NCI-H226 (cell line): ENCODE results near the gene CNPY1.
"Not testable (repeated sequence)": the region's sequence is repeated elsewhere in the genome, so short reads cannot be mapped to it uniquely, and the experiment has no call there.

Experiments
- DNase-seq: peaks from one replicate; pipeline ENCODE4 v3.0.0-alpha.2; 2015

The CNPY1 gene

DNA sequence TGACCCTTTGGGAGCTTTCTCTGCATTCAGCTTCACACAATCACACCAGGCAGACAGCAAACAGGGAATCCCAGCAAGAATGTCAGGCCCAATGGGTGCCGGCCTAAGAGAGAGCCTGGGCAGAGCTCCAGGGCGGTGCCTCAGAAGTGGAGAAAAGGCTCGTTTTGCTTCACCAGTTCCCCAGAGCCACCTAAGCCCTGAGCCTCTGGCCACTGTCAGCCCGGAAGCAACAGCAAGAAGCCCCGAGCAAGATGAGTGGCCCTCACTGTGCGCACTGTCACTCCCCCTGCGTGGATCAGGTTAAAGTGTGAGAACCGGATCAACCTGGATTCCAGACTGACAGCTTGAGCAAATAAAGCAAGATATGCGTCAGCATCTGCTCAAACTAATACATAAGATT, 14.7 kb downstream of the CNPY1 start:
- DNase-seq: no peak

DNA sequence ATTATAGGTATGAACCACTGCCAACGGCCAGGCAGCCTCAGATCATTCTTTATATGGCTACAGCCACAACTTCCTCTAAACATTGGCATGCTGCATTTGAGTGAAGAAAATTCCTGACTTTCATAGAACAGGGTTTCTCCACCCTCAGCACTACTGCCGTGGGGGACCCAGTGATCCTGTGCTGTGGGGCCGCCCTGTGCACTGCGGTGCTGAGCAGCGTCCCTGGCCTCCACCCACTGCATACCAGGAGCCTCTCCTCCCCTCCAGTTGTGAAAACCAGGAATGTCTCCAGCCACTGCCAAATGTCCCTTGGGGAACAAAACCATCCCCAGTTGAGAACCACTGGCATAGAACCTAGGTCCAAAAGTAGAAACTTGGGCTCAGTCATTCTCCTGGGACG, 15.8 kb downstream of the CNPY1 start:
- no peak for DNase-seq

DNA sequence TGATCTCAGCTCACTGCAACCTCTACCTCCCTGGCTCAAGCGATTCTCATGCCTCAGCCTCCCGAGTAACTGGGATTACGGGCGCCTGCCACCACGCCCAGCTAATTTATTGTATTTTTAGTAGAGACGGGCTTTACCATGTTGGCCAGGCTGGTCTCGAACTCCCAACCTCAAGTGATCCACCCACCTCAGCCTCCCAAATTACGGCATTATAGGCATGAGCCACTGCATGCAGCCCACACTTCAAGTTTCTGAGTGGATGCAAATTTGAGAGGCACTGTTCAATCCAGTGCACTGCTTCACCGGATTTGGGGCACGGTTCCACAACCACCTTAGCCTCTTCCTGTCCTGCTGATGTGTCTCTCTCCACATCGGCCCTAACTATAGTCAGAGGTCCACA, 16.5 kb downstream of the CNPY1 start:
- DNase-seq: no peak

- no peak for DNase-seq
Measured at GRCh38 chr7:155529346-155529745, 17.0 kb downstream of the CNPY1 start.

GRCh38 chr7:155527664-155528063, 18.7 kb downstream of the CNPY1 start:
- DNase-seq: no peak

- no peak for DNase-seq
Measured at GRCh38 chr7:155526225-155526624, 20.1 kb downstream of the CNPY1 start.

- DNase-seq: no peak
Measured at GRCh38 chr7:155524018-155524556, 22.3 kb downstream of the CNPY1 start.

DNA sequence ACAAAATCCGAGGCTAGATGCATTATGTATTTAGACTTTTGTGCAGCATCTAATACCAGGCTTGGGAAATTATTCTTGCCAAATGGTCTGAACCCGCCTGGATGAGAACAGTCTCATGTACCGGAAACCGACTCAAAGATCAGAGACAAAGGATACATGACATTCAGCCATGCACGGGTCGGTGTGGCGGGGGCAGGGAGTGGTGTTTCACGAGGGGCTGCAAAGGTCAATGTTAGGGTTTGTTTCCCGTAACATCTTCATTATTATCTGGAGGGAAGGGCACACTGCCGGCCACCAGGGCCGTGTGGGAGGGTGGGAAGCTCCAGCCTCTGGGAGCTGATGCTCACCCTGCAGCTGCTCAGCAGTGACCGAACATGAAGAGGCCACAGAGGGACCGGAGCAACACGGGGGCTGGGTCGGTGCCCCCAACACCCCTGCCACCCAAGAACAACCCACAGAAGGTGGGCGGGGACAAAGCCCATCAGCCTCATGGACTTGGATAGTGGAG, 23.1 kb downstream of the CNPY1 start:
- no peak for DNase-seq

DNA sequence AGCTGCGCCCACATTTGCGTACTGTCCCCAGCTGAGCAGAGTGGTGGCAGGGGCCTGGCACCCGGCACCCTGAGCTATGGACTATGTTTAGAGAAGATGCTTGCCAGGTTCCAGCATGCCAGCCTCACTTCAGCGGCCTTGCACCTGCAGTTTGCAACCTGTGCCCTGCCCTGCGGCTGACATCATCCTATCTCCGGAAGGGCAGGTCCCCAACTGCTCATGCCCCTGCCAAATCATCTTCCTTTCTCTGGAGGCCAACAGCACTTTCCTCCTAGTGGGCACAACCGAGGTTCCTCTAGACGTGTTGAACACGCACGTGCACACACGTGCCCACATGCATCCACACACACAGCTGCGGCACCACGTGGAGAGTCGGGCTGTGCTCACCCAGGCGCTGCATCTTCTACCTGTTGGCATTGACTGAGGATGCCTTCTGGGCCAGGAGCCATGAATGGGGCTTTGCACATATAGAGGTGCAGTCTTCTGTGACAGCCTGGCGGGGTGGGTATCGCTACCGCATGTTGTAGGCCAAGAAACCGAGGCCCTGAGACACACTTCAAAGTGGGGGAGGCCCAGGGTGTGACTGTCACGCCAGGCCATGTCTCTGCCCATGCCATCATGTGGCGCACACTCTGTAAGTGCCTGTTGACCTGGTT, 24.5 kb downstream of the CNPY1 start:
- no peak for DNase-seq

DNA sequence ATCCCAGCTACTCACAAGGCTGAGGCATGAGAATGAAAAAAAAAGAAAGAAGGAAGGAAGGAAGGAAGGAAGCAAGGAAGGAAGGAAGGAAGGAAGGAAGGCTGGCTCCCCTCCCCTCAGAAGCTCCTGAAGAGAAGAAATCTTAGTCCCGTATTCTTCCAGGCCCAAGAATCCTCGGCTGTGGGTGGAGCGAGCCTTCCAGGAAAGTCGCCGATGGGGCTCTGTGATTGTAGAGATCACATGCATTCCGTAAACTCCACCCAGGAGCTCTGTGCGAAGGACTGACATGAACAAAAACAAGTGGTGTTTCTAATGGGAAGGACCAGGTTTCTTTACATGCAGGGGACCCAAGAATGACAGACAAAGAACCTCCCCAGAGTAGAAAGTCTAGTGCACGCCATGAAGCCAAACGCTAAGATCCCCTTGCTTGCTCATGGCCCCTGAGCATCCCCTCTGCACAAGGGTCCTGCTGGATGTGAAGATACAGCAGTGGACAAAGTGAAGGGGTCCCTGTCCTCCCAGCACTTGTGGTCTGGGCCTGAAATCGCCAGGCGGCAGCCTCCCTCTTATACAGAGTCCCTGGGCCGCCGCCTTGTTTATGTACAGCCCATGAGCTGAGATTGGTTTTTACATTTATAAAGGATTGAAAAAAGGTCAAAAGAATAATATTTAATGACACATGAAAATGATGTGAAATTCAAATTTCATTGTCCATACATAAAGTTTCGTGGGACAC, 25.2 kb downstream of the CNPY1 start:
- no peak for DNase-seq

DNA sequence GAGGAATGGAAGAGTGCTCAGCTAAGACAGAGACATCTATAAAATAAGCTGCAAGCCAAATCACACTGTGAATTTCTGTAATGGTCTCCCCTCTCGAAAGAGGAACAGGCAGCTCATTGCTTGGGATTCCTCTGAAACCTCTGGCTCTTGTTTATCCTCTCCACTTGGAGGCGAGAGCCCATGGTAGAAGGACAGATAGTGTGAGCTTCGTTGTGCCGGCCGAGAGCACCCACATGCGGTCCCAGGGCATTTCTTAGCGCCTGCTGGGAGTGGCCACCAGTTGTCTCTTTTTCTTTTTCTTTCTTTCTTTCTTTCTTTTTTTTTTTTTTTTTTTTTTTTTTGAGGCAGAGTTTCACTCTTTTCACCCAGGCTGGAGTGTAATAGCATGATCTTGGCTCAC, 26.2 kb downstream of the CNPY1 start:
- no peak for DNase-seq

GRCh38 chr7:155519358-155519757, 27.0 kb downstream of the CNPY1 start:
- not testable (repeated sequence) for DNase-seq

DNA sequence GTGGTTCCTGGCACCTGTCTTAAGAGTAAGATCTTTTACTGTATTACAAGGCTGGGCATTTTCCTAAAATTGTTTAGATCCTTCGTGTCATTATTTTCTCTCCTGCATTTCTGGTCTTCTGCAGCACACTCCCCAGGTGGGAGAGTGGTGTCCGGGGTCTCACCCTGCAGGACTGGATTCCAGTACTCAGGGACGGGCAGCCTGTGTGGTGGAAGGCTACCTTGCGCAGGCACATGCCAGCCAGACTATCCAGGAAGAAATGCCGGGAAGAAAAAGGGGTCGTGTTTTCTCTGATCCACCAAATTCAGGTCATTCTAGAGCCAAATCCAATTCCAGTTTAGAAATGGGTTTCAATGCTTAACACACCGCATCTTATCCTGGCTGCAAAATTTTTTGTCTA, 27.7 kb downstream of the CNPY1 start:
- no peak for DNase-seq

- DNase-seq: no peak
Measured at GRCh38 chr7:155517969-155518368, 28.4 kb downstream of the CNPY1 start.

GRCh38 chr7:155517452-155517851, 28.9 kb downstream of the CNPY1 start:
- no peak for DNase-seq

GRCh38 chr7:155516466-155516865, 29.9 kb downstream of the CNPY1 start:
- no peak for DNase-seq

- DNase-seq: no peak
Measured at GRCh38 chr7:155515318-155515717, 31.0 kb downstream of the CNPY1 start.

DNA sequence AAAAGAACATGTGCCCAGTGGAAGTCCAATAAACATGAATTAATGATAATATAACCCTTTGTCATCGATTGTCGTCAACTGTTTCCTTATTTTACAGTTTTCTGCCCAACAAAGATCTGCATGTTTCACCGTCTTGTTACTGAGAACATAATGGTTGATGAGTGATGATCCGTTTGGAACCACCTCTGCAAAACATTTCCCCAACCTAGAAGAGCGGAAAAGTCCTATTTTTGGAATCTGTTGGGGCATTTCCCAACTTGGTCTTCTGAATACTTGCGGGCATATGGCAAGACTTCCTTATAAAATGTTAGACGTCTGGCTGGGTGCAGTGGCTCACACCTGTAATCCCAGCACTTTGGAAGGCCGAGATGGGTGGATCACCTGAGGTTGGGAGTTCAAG, 32.1 kb downstream of the CNPY1 start:
- no peak for DNase-seq

GRCh38 chr7:155513543-155514285, 32.6 kb downstream of the CNPY1 start:
- no peak for DNase-seq

- no peak for DNase-seq
Measured at GRCh38 chr7:155512246-155512887, 34.0 kb downstream of the CNPY1 start.

- no peak for DNase-seq
Measured at GRCh38 chr7:155511702-155511996, 34.7 kb downstream of the CNPY1 start.

GRCh38 chr7:155510975-155511701, 35.2 kb downstream of the CNPY1 start:
- no peak for DNase-seq
